ENCODE data around the gene DTNB. TPM values are rescaled to one million over a fixed set of nuclear protein-coding genes. Genes with fewer than 3 reads are reported as not detected.
"Not testable (repeated sequence)": the region's sequence is repeated elsewhere in the genome, so short reads cannot be mapped to it uniquely, and the experiment has no call there.

The DTNB gene
- total and polyA plus RNA-seq, 2 experiments from 2014 or later: 31.3 to 33.4 TPM

GRCh38 chr2:25606892-25607291 lies 66.5 kb downstream of the DTNB start:
- H3K4me1 ChIP-seq (ENCODE audit: low read depth): peaks cover 6% of the 10 kb centered on the region
- no peaks in the 10 kb centered on the region for H3K9me3 ChIP-seq (ENCODE audit: low read depth)
- TF ChIP-seq CTCF (IDR thresholded peaks at IDR 0.05; ENCODE audit: low read depth, low read length): peak; percentile 49
- DNase-seq (ENCODE audit: low read depth in 1 of 2, low spot score in 1 of 2): peak; percentile 10 to 47
- H3K27me3 ChIP-seq: no peaks in the 10 kb centered on the region
- H3K27ac ChIP-seq: no peak overlapping the region
- no peak overlapping the region for H3K4me3 ChIP-seq
- no peaks in the 10 kb centered on the region for H3K36me3 ChIP-seq

- no peaks in the 10 kb centered on the region for H3K9me3 ChIP-seq (ENCODE audit: low read depth)
- H3K27me3 ChIP-seq: no peaks in the 10 kb centered on the region
- no peak overlapping the region for H3K27ac ChIP-seq
- TF ChIP-seq CTCF (IDR thresholded peaks at IDR 0.05; ENCODE audit: low read depth, low read length): no peak
- no peak overlapping the region for H3K4me3 ChIP-seq
- no peaks in the 10 kb centered on the region for H3K36me3 ChIP-seq
- no peak for DNase-seq (ENCODE audit: low read depth in 1 of 2, low spot score in 1 of 2)
- peaks cover 6% of the 10 kb centered on the region for H3K4me1 ChIP-seq (ENCODE audit: low read depth)
Observed at GRCh38 chr2:25602333-25602723, 71.0 kb downstream of the DTNB start.

DNA sequence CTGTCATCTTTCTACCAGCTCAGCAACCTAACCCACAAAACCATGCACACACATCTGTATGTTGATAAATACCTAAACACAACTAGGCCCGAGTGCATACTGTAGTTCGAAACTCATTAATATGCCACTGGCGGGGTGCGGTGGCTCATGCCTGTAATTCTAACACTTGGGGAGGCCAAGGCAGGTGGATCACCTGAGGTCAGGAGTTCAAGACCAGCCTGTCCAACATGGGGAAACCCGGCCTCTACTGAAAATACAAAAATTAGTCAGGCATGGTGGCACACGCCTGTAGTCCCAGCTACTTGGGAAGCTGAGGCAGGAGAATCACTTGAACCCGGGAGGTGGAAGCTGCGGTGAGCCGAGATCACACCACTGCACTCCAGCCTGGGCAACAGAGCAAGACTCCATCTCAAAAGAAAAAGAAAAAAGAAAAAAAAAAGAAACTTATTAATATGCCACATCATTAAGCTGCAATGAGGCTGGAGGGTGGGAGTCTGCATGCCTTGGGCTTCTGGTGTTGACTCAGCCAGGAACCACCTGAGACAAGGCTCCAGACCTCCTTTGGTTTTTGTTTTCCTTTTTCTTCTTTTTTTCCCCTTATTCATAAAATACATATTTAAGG lies 71.6 kb downstream of the DTNB start:
- H3K27ac ChIP-seq; H3K9me3 ChIP-seq (ENCODE audit: low read depth); H3K4me1 ChIP-seq (ENCODE audit: low read depth); H3K4me3 ChIP-seq; H3K27me3 ChIP-seq; H3K36me3 ChIP-seq; DNase-seq (ENCODE audit: low read depth in 1 of 2, low spot score in 1 of 2): not testable (repeated sequence)

- no peak overlapping the region for H3K4me3 ChIP-seq
- no peak for DNase-seq (ENCODE audit: low read depth in 1 of 2, low spot score in 1 of 2)
- H3K9me3 ChIP-seq (ENCODE audit: low read depth): no peaks in the 10 kb centered on the region
- H3K27ac ChIP-seq: no peak overlapping the region
- no peaks in the 10 kb centered on the region for H3K27me3 ChIP-seq
- TF ChIP-seq CTCF (IDR thresholded peaks at IDR 0.05; ENCODE audit: low read depth, low read length): no peak
- peaks cover 10% of the 10 kb centered on the region for H3K4me1 ChIP-seq (ENCODE audit: low read depth)
- no peaks in the 10 kb centered on the region for H3K36me3 ChIP-seq
Observed at GRCh38 chr2:25598911-25599310, 74.5 kb downstream of the DTNB start.

GRCh38 chr2:25598332-25598731 lies 75.0 kb downstream of the DTNB start:
- TF ChIP-seq CTCF (IDR thresholded peaks at IDR 0.05; ENCODE audit: low read depth, low read length): no peak
- no peaks in the 10 kb centered on the region for H3K36me3 ChIP-seq
- peaks cover 7% of the 10 kb centered on the region for H3K4me1 ChIP-seq (ENCODE audit: low read depth)
- H3K4me3 ChIP-seq: no peak overlapping the region
- H3K27ac ChIP-seq: no peak overlapping the region
- H3K9me3 ChIP-seq (ENCODE audit: low read depth): no peaks in the 10 kb centered on the region
- no peaks in the 10 kb centered on the region for H3K27me3 ChIP-seq
- no peak for DNase-seq (ENCODE audit: low read depth in 1 of 2, low spot score in 1 of 2)

DNA sequence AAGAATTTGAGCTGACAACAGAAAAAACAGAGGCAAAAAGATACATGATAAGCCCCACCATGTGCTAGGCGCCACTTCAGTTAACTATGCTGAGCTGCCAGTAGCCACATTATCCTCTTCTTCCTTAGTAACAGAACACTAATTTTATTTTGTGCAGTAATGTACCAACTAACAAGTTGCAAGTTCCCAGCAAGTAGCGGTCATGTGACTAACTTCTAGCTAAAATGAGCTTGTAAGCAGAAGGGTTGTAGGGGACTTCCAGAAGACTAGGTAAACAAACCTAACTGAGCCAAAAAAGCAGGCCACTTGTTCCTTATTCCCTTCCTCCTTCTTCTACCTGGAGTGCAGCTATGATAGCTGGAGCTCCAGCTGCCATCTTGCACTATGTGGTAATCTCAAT lies 75.5 kb downstream of the DTNB start:
- H3K36me3 ChIP-seq: no peaks in the 10 kb centered on the region
- H3K4me1 ChIP-seq (ENCODE audit: low read depth): peaks cover 6% of the 10 kb centered on the region
- H3K27me3 ChIP-seq: no peaks in the 10 kb centered on the region
- no peak for TF ChIP-seq CTCF (IDR thresholded peaks at IDR 0.05; ENCODE audit: low read depth, low read length)
- H3K9me3 ChIP-seq (ENCODE audit: low read depth): no peaks in the 10 kb centered on the region
- no peak overlapping the region for H3K27ac ChIP-seq
- H3K4me3 ChIP-seq: no peak overlapping the region
- no peak for DNase-seq (ENCODE audit: low read depth in 1 of 2, low spot score in 1 of 2)
